NCI-H82 (cell line): ENCODE results near the gene TAP2.
A peak's percentile ranks its signal among the peaks of the same experiment; 100 is the strongest.

Experiments used
- DNase-seq: peaks from one replicate; lab custom pipeline; 2025; lab: John Stamatoyannopoulos, UW

Gene TAP2

DNA sequence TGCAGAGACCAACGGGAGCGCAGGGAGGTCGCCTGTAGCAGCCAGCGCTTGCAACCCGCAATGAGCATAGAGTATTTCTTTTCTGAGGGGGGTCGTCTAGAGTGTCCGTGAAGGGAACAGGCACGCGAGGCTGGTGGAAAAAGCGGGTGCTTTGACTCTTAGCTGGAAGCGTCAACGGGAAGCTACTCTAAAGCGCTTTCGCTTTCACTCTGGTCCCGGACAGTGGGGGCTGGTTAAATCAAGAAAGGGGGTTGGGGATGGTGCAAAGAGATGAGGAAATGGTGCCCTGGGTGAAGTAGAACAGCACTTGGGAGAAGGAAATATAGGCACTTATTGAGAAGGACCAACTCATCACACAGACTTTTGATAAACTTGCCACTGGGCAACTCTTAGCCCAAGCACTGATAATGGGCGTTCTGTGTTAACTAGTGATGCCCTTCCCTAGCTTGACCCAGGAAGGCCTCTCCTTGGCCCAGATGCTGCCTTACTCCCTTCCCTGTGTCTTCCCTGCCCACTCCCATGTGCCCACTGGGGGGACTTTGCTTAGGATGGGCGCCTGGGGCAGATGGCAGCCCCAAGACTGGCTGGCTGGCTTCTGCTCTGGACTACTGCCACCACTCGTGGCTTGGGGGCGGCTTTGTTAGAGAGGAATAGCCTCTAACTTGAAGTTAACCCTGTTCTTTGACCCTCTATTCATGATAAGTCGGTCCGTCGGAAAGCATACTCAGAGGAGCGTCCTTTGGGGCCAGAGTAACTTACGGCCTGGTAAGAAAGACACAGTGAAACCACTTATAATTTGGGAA is 16.0 kb upstream of the TAP2 start:
- DNase-seq, result no peak

DNA sequence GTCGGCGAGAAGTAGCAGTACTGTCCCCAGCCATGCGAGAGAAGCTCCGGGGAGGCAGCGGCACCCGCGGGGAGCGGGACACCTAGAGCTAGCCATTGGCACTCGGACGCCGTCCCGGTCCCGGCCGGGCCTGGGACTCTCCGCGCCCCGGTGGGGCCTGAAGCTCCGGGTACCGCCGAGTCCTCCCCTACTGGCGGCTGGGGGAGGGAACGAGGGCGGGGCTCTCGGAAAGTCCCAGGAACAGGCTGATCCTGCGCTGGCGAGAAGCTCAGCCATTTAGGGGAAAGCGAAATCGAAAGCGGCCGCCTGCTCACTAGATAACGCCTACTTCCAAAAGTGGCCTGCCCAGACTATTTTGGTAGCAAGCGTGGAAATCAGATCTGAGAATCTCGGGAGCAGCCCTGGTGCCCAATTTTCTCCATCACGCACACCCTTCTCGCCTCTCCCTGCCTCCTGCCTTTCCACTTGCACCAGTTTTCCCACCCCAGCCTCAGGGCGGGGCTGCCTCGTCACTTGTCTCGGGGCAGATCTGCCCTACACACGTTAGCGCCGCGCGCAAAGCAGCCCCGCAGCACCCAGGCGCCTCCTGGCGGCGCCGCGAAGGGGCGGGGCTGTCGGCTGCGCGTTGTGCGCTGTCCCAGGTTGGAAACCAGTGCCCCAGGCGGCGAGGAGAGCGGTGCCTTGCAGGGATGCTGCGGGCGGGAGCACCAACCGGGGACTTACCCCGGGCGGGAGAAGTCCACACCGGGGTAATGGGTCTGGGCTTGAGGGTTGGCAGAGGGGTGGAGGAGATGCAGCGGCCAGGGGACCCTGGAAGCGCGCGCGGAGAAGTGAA is 15.2 kb upstream of the TAP2 start, which contains the start of the genes PSMB9 and TAP1:
PSMB9 (plus strand) TSS at position 652 of the 835 bp plus-strand sequence; CDS start at position 690, 38 bp downstream.
TAP1 (minus strand) TSS at position 164 of the 835 bp plus-strand sequence; CDS start at position 96, 68 bp downstream.
- peak; percentile 85 for DNase-seq

DNA sequence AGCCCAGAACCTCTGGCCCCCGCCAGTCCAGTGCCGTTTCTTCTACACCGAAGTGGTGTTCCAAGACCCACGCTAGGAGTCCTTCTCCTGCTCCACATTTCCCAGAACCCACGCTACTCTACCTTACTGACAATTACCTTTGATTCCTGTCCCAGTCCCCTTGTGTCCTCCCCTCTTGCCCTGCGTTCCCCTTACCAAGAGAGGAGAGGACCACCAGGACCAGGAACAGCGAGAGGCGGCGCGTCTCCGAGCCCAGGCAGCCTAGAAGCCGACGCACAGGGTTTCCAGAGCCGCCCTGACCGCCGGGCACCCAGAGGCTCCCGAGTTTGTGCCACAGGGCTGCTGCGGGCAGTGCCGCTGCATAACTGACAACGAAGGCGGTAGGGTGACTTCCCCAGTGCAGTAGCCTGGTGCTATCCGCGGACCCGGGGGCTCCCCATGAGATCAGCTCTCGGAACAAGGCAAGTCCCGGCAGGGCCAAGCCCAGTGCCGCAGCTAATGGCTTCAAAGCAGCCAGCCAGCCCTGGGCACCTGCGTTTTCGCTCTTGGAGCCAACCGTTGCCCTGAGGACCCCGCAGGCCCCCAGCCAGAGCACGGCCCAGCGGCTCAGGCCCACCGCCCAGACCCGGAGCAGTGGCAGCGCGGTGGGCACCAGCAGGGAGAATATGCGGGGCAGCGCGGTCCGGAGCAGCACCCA is 14.5 kb upstream of the TAP2 start:
- DNase-seq, result no peak

DNA sequence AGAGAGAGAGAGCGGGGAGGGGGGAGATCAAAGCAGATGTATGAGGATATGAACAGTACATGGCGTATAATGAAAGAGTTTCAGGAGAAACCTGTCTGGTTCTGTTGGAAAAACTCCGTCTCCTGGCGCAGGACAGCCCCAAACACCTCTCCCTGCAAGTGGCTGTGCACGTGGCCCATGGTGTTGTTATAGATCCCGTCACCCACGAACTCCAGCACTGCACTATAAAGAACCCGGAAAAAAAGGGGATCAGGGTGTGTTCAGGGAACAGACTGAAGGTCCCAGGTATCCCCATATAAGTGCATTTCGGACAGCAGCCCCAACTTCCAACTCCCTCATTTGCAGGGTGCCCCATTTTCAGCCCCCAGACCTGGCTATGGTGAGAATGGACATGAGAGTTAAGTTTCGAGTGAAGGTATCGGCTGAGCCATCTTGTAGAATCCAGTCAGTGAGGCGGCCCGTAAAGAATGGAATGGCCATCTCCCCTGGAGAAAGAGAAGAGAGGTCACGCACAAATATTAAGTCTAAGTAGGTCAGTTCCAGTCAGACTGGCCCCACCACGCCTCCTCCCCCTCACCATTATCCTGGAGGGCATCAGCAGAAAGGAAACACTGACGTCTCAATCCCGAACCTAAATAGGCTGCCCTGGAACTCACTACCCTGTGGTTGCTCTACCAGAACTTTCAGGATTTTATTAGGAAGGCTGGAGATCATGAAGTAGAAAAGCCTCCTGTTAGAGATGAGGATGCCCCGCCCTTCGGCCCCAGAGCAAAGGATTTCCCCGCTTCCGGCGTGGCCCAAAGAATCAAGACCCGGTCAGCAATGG is 13.7 kb upstream of the TAP2 start:
- no peak for DNase-seq

DNA sequence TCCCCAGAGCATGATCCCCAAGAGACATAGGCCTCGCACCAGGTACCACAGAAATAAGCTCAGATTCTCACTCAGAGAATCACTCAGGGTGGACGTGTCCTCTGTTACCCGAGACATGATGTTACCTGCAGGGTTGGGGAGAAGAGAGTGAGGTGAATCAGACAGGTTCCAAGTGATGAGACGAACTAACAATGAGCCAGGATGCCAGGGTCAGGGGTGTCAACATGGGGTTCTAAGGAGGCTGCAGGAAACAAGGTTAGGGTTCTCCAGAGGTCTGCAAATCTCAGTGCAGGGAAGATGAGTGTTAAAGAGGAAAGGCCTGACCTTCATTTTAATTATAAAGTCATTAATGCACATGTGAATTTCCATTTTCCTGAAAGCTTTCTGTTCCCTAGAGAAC is 12.5 kb upstream of the TAP2 start:
- DNase-seq, result no peak

DNA sequence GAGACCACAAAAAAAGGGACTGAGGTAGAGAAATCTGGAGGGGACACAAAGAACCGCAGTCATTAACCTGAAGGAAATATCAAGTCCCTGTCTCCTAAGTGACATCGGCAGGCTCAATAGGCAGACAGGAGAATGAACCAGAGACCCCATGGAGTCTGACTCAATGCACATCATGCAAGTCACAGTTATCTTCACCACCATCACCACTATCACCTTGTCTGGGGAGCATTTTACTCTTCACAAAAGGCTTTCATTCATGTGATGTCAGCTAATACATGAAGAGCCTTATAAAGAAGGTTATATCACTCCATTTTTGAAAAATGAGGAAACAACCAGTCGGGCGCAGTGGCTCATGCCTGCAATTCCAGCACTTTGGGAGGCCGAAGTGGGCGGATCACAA is 10.6 kb upstream of the TAP2 start:
- DNase-seq, result no peak

DNA sequence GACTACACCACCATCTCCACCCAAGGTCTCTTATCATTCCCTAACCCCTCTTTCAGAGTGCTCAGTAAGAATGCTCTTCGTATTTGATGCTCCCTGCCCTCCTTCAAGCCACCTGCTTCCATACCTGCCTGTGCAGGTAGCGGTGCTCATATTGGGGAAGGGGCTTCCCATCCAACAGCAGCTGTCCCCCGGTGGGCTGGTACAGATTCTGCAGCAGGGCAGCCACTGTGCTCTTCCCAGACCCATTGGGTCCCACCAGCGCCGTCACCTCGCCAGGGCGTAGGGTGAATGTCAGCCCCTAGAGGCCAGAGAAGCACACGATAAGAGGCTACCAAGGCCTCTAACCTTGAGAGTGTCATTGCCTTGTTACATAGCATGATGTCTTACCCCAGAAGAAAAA is 9.3 kb upstream of the TAP2 start:
- DNase-seq, result no peak

DNA sequence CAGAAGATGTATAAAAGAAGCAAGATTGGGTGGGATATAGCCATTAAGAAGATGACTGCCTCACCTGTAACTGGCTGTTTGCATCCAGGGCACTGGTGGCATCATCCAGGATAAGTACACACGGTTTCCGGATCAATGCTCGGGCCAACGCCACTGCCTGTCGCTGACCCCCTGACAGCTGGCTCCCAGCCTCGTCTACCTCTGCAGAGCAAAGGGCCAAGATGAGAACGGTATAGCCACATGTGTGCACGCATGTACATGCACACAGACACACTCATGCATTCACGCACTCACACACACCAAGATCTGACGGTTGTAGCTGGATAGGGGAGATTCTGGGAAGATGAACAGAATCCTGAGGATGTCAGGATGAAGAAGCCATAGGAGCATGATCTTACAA is 8.5 kb upstream of the TAP2 start:
- no peak for DNase-seq

DNA sequence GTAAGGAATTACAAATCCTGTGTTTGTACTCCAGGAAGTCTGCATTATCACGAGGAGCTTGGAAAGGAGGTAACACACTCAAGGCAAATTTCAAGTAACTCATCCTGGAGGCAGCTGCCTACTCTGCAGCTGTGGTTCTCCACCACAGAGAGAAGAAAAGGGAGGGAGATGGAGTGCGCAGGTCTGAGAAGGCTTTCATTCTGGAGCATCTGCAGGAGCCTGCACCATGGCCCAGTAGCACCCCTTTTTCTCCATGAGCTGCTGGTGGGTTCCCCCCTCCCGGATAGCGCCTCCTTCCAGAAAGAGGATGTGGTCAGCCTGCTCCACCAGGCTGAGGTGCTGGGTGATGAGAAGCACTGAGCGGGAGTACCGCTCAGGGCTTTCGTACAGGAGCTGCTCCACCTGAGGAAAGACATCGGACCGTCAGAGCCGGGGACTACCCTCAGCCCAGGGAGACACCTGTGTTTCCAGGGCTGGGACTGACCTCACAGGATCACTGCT is 6.9 kb upstream of the TAP2 start:
- no peak for DNase-seq

DNA sequence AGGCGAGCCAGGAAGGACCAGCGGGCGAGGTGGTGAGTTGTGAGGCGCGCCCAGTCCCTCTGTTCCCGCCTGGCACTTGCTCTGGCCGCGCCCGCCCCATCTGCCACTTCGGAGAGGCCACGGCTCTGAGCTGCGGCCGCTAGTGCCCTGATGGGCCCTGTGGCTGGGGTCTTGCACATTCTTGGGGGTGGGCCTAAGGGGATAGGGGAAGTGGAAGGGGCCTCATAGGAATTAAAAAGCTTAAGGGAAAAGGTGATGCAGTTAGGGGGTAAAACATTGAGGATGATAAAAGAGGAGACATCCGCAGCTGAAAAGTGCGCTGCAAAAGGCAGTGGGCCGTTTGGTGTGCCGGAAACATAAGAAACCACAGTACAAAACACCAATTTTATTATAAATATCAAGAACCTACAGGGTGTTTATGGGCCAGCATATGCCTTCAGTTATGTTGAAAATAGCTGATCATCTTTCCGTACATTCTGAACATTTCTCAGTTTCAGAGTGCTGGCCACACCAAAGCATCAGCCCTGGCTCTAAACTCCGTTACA is 6.4 kb upstream of the TAP2 start:
- DNase-seq, result no peak

DNA sequence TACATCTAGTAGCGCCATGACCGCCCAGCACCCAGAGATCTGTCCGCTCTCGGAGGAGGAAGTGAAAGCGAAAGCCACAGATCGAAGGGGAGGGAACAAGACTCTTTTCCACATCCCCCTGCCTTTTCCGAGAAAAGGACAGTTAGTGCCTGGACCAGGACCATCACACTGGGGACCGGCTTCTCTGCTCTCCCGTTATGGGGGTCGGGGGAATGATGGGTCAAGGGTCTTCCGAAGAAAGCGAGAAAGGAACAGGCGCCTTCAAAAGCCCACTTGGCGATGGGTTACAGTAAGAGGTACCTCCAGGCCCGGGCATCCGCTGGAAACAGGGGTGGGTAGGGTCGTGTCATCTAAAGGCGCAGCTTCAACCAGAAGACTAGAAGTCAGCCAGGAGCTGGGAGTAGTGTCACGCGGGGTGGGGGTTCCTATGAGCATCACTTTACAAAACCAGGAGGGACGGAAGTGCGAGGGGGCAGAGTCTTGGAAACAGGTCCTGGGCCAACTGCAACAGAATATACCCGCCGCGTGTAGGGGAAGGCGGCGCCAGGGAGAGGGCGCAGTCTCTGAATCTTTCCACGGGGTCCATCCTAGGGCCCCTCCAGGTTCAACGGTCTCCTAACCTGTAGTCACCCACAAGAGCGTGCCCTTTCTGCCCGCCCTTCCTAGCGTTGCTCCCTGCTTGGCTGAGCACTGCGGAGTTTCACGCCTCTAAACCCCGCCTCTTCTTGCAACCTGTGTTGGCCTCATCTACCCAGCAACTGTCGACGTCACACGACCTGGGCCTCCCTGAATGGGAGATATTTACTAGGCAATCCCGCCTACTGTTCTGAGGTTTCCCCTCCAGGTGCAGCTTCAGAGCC is 5.7 kb upstream of the TAP2 start, which contains the start of gene PSMB8:
PSMB8 (minus strand) TSS at position 69 of the 860 bp plus-strand sequence; CDS start at position 18, 51 bp downstream.
- DNase-seq, result peak; percentile 94

DNA sequence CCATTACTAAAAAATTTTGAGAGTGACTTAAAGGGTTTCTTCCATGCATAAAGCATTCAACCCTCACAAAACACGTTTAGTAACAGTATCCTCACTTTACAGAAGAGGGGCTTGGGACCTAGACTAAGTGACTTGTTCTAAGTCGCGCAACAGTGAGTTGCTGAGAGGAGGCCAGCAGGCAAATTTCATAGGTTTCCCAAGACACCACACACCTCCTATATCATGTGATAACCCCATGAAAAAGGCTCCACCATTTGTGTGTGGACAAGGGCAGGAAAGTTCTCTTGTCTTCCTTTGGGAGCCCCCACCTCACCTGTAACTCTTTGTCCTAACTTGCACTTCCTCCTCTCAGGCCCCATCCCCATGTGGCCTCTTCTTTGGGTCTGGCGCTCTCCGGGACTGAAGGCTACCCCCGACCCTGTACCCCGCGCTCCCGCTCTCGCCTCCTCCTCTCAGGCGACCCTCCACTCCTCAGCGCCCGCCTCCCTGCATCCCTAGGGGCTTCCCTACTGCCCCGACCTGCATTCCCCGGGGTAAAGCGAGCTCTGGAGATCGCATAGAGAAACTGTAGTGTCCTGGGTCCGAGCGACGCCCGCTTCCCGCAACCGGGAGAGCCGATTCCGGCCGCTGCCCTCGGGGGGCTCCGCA is 4.9 kb upstream of the TAP2 start:
- no peak for DNase-seq

DNA sequence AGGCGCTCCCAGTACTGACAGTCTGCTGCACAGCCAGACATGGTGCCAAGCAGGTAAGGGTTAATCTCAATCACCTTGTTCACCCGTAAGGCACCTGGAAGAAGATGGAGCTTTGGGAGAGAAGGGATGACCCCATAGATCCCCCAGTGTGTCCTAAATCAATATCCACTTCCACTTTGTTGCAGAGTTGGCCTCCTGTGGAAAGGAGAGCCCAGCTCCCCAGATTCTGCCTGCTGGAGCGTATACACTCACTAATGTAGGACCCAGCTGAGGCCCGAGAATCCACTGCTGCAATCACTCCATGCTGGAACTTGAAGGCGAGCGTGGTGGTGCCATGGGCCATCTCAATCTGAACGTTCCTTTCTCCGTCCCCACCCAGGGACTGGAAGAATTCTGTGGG is 4.2 kb upstream of the TAP2 start:
- no peak for DNase-seq

DNA sequence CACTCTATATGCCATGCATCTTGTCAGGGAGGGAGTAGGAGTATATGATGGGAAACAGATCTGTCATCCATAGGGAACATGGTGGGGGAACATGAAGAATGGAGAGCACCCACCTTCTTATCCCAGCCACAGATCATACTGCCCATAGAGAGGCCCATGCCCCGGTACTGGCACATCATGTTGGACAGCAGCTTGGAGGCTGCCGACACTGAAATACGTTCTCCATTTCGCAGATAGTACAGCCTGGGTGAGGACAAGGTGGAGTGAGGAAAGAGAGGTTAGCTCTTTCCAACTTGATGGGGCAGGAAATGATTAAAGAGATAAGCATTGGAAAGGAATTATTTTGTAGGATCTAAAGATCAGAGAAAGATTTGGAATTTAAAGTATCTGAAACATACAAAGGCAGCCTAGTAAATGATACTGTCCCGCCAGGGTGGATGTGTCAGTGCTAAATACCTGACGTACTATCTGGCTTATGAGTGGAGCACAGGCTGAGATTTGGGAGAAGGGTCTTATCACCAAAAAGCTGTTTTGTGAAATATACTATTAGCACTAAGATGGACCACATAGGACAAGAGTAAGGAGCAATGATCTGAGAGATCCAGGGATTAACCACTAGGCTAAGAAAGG is 3.6 kb upstream of the TAP2 start:
- no peak for DNase-seq

DNA sequence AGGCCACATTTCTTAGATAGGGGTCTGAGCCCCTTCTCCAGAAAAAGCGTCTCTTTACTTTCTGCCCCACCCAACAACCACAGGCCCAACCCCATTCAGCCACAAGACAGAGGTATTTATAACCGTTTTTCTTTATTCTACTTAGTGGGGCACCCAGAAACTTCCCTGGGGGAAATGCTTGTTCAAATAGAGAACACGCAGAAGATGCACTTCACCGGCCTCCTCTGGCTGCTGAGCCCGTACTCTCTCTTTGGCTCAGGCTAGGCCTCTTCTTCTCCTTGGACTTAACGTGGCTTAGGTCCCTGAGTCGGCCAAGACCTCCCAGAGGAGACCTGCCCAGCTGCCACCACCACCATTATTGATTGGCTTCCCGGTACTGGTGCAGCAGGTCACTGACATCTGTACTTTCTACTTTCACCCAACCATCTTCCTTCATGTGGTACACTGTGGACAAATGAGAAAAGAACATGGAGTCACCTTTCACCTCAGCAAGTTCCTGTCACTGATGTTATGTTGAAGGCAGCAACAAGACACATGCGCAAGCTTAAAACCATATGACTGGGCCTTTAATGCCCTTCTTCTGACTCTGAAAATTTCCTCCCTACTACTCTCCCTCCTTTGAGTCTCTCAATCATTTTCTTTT is 2.2 kb upstream of the TAP2 start:
- DNase-seq, result no peak

DNA sequence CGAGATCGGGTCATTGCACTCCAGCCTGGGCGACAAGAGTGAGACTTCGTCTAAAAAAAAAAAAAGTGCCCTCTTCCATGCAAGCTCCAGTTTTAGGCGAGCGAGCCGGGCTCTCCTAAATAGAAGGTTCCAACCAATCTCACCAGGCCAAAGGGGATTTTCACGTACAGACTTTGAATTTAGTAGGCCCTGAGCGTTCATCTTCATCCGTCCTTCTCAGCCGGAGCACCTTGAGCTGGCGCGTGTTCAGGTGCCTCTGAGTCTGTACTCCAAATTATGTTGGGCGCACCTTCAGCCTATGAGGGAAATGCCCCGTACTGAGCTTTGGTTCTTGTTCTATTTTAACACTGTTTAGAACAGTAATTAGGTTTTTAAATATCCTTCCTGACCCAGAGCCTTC is 817 bp upstream of the TAP2 start:
- DNase-seq, result no peak

DNA sequence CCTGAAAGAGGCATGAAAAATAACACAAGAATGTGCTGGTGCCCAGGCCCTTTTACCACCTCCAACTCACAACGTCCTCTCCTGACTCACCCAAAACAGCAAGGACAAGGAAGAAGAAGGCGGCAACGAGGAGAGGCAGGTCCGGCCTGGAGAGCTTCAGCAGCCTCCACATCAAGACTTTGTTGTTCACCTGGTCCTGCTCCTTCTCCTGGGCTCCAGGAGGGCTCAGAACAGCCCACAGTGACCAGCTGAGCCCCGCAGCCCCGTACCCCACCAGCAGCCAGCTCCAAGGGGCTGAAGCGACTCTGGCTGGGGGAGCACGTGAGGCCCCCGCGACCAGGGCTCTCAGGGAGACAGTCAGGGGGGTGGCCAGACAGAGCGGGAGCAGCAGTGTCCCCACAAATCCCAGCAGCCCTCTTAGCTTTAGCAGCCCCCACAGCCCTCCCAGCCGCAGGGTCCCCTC is 857 bp downstream of the TAP2 start:
- no peak for DNase-seq

DNA sequence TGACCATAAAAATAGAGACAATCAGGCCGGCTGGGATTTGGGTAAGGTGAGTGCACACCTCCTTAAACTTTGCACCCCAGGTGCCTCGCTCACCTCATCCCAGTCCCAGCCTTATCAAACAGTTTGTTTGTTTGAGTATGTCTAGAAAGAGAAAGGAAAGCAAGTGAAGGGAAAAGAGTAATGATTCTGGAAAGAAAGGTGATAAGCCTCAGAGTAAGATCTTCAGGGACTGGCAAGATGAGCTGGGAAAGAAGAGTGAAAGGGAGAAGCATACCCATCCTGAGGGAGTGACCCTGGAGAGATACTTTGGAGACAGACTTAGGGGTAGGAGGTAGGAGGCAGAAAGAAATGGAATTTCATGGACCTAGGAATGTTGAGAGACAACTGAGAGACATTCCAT is 1.7 kb downstream of the TAP2 start:
- no peak for DNase-seq
